Activated gamma-delta T cell treated with anti-CD3 and anti-CD28 coated beads, Interleukin-2, amount 50 U/mL, for 16 hours (primary cell): ENCODE data around the gene NCKAP1.
"Not testable (repeated sequence)": the region's sequence is repeated elsewhere in the genome, so short reads cannot be mapped to it uniquely, and the experiment has no call there.

ENCODE experiments used
- DNase-seq: peaks from one replicate; pipeline ENCODE4 v3.0.0-alpha.2; 2020; ENCODE audit warnings: low read depth

Gene NCKAP1

GRCh38 chr2:182907081-182907830 lies 131.0 kb downstream of the NCKAP1 start:
- DNase-seq = no peak

- no peak for DNase-seq
Measured at GRCh38 chr2:182906454-182906853, 131.8 kb downstream of the NCKAP1 start.

- DNase-seq = no peak
Measured at GRCh38 chr2:182904844-182905243, 133.4 kb downstream of the NCKAP1 start.

- DNase-seq = no peak
Measured at GRCh38 chr2:182903566-182903965, 134.7 kb downstream of the NCKAP1 start.

- no peak for DNase-seq
Measured at GRCh38 chr2:182901748-182902147, 136.5 kb downstream of the NCKAP1 start.

GRCh38 chr2:182898718-182899117 lies 139.5 kb downstream of the NCKAP1 start:
- no peak for DNase-seq

- DNase-seq = no peak
Measured at GRCh38 chr2:182897137-182897536, 141.1 kb downstream of the NCKAP1 start.

- DNase-seq = no peak
Measured at GRCh38 chr2:182895798-182896197, 142.5 kb downstream of the NCKAP1 start.

GRCh38 chr2:182895169-182895568 lies 143.1 kb downstream of the NCKAP1 start:
- DNase-seq = no peak

GRCh38 chr2:182894174-182894573 lies 144.1 kb downstream of the NCKAP1 start:
- DNase-seq = no peak

GRCh38 chr2:182893666-182894065 lies 144.6 kb downstream of the NCKAP1 start:
- DNase-seq = no peak

GRCh38 chr2:182893035-182893434 lies 145.2 kb downstream of the NCKAP1 start:
- DNase-seq = not testable (repeated sequence)

- DNase-seq = no peak
Measured at GRCh38 chr2:182891611-182892010, 146.6 kb downstream of the NCKAP1 start.

- DNase-seq = no peak
Measured at GRCh38 chr2:182890773-182891378, 147.4 kb downstream of the NCKAP1 start.

GRCh38 chr2:182890305-182890704 lies 148.0 kb downstream of the NCKAP1 start:
- no peak for DNase-seq

- no peak for DNase-seq
Measured at GRCh38 chr2:182887753-182888415, 150.4 kb downstream of the NCKAP1 start.

- DNase-seq = no peak
Measured at GRCh38 chr2:182887093-182887492, 151.2 kb downstream of the NCKAP1 start.

GRCh38 chr2:182885771-182886170 lies 152.5 kb downstream of the NCKAP1 start:
- DNase-seq = no peak

- DNase-seq = no peak
Measured at GRCh38 chr2:182883451-182883850, 154.8 kb downstream of the NCKAP1 start.

GRCh38 chr2:182880100-182880499 lies 158.2 kb downstream of the NCKAP1 start:
- DNase-seq = not testable (repeated sequence)

- DNase-seq = not testable (repeated sequence)
Measured at GRCh38 chr2:182876653-182877052, 161.6 kb downstream of the NCKAP1 start.

GRCh38 chr2:182870227-182870626 lies 168.0 kb downstream of the NCKAP1 start:
- no peak for DNase-seq
